Psoas muscle (tissue), 8 donors: Measurements from ENCODE around the gene IVL. TPM values are rescaled to one million over a fixed set of nuclear protein-coding genes. Genes with fewer than 3 reads are reported as not detected.

Experiments
- ATAC-seq, 4 donors: fragments of 200-7000 bp; cut with Tn5 transposase; one replicate each; pipeline ENCODE4 v1.9.1; 2020; ENCODE audit warnings: moderate library complexity in 3 of 4, mild to moderate bottlenecking in 2 of 4
- DNase-seq, 2 donors: peaks; one replicate each; pipeline ENCODE4 v3.0.0-alpha.2; 2020
- H3K27ac ChIP-seq: fragments of 200-600 bp; one replicate; pipeline ENCODE4 v1.8.0; 2022
- H3K27me3 ChIP-seq, 3 donors: fragments of 200-600 bp in 1 of 3; one replicate each; pipeline versions ENCODE4 v1.6.1 to v1.8.0; 2013 to 2022; ENCODE audit warnings: low read length in 2 of 3, mild to moderate bottlenecking in 2 of 3, moderate library complexity in 1 of 3; ENCODE audit not compliant: insufficient read depth in 3 of 3
- H3K36me3 ChIP-seq, 2 donors: fragments of 200-600 bp in 1 of 2; one replicate each; pipeline versions ENCODE4 v1.6.1 to v1.8.0; 2013 to 2022; ENCODE audit warnings: low read depth in 1 of 2, mild to moderate bottlenecking in 1 of 2, moderate library complexity in 1 of 2; ENCODE audit not compliant: insufficient read depth in 1 of 2
- H3K4me1 ChIP-seq: fragments of 200-600 bp; one replicate; pipeline ENCODE4 v1.8.0; 2022
- H3K4me3 ChIP-seq: fragments of 200-600 bp; one replicate; pipeline ENCODE4 v1.8.0; 2022; ENCODE audit warnings: mild to moderate bottlenecking
- H3K9me3 ChIP-seq: fragments of 200-600 bp; one replicate; pipeline ENCODE4 v1.8.0; 2022
- WGBS, 3 donors: extraction: QIAGEN DNeasy Blood & Tissue Kit; methylation state at CpG; one replicate each; pipeline versions ENCODE4 v1.1.6 to v1.1.7; 2013; 5-methylcytosine and 5-hydroxymethylcytosine counted together
- intact Hi-C, 2 donors: fragments of 100-400 bp; cut with DNase I; formaldehyde crosslinking; loops; one replicate each; pipeline versions ENCODE4 v1.11.0 to v1.14.2; 2022
- polyA plus RNA-seq, 3 donors: library from polyadenylated mRNA; stranded (reverse); fragments of 200-250 nt; gene quantifications; one replicate each; pipeline ENCODE4 v1.2.3, GENCODE V29; 2013
- total RNA-seq, 4 donors: library from RNA; stranded (reverse); fragmentation: NEBNext Ultra II Directional in 2 of 4; extraction: Animal tissue kit (Norgen Biotek cat#: 25700) in 2 of 4; gene quantifications; one replicate each; pipeline versions ENCODE4 v1.2.1 to v1.2.4, GENCODE V29; 2021 to 2023
- TF ChIP-seq, protein P1 (sequence below): fragments of 200-600 bp; IDR thresholded peaks from one replicate; pipeline ENCODE4 v1.8.0; 2022; ENCODE audit warnings: antibody characterized with exemption
- donor health status: healthy with polysubstance abuse.
- donor health status: DM: no; HTN: no; CAD: no; lungs with moderate emphysema.
- donor health status: Bipolar disorder and iron deficiency.
- donor health status: healthy.
- donor health status: DM: yes; HTN: yes; CAD: no.
- donor health status: DM: no; HTN: no; CAD: no.
- donor health status: DM: no; HTN: no; CAD: no.
- donor health status: DM: yes; HTN: yes; CAD: no.

IVL gene
- total and polyA plus RNA-seq, 7 donors: 0.04 TPM; not detected in 6

DNA sequence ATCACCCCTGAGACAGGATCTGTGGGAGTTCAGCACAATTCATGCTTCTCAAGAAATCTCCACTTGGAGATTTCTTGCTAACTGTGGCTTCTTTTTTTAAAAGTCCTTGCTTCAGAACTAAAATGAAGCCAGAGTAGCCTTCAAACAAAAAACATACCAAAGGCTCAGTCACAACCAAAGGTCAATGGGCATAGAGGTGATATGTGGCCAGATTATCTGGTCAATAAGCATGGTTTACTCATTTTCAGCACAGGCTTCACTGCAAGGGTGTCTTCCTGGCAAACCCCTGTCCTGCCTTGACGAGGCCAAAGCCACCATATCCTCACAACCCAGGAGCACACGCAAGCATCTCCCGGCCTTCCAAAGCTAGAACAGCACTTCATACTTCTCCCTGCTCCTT lies 50.9 kb downstream of the IVL start:
- Histone ChIP-seq H3K27ac (no peak overlapping the region), H3K27me3 (peaks cover 0 to 1% (median 0%) of the 10 kb centered on the region in 3 donors), H3K9me3 (no peaks in the 10 kb centered on the region), H3K4me1 (no peaks in the 10 kb centered on the region), H3K4me3 (no peak overlapping the region), H3K36me3 (no peaks in the 10 kb centered on the region)
- TF ChIP-seq, protein P1, sequence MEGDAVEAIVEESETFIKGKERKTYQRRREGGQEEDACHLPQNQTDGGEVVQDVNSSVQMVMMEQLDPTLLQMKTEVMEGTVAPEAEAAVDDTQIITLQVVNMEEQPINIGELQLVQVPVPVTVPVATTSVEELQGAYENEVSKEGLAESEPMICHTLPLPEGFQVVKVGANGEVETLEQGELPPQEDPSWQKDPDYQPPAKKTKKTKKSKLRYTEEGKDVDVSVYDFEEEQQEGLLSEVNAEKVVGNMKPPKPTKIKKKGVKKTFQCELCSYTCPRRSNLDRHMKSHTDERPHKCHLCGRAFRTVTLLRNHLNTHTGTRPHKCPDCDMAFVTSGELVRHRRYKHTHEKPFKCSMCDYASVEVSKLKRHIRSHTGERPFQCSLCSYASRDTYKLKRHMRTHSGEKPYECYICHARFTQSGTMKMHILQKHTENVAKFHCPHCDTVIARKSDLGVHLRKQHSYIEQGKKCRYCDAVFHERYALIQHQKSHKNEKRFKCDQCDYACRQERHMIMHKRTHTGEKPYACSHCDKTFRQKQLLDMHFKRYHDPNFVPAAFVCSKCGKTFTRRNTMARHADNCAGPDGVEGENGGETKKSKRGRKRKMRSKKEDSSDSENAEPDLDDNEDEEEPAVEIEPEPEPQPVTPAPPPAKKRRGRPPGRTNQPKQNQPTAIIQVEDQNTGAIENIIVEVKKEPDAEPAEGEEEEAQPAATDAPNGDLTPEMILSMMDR: no peak
- 72 to 81% (median 78%) methylated on average over 3 of the region's 3 CpGs for WGBS, 3 donors
- intact Hi-C loops: no loop called here
- DNase-seq (no peak), ATAC-seq (no peak)

DNA sequence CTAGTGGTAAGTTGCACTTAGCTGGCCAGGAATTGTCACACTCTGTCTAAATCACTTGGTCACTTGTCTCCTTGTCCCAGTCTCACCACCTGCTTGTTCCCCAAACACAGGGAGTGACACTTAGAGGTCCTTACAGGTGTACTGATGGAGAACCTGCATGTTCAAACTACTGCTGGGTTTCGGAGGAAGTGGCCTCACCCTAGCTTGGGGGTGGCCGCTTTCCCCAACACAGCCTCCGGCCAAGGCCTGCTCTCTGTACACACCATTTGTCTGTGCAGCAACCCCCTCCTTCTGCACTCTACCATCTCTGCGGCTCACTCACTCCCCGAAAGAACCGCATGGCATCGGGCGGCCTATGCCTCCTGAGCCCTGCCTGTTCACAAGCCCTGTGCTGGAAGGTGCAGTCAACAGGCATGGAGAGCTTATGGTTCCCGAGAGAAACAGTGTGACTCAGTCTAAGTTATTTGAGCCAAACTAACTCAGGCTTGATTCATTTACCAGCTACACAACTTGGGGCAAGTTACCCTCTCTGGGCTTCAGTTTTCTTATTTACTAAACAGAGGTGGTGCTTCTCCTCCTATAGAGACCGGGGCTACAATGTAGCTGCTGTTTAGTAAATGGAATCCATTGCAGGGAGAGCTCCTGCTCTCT lies 51.6 kb downstream of the IVL start:
- no peak overlapping the region for H3K4me3 ChIP-seq
- no peaks in the 10 kb centered on the region for H3K27me3 ChIP-seq
- no peak for DNase-seq
- ATAC-seq: no peak
- WGBS, 3 donors: 88 to 91% (median 89%) methylated on average over 10 of the region's 10 CpGs
- intact Hi-C loops: no loop called here
- TF ChIP-seq, protein P1: no peak
- no peaks in the 10 kb centered on the region for H3K4me1 ChIP-seq
- H3K9me3 ChIP-seq: no peaks in the 10 kb centered on the region
- no peak overlapping the region for H3K27ac ChIP-seq
- no peaks in the 10 kb centered on the region for H3K36me3 ChIP-seq

DNA sequence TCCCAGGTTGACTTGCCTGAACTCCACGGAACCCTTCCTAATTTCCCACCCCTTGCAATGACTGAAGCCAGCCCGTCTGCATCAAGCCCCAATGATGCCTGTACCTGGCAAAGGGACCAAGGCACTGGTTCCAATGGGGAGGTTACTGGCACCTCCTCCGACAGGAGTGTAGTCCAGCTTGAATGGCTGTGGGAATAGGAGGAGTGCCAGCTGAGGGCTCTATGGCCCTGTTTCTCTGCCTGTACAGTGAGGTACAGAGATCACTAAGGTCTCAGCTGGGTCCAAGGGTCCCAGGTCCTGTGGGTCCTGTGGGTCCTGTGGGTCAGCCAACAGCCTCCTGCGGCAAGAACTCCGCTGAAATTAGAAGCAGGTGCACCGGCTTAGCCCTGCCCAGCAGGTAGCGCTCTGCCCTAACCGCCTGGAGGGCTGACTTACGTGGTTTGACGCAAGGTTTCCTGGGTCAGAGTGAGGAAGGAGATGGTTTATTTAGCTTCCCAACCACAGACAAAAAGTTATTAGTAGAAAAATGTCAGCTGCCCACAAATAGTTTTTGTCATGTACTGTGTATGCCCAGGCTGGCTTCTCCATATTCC lies 52.2 kb downstream of the IVL start:
- DNase-seq (no peak), ATAC-seq (no peak)
- Histone ChIP-seq H3K36me3 (no peaks in the 10 kb centered on the region), H3K27ac (no peak overlapping the region), H3K9me3 (no peaks in the 10 kb centered on the region), H3K4me1 (no peaks in the 10 kb centered on the region), H3K27me3 (no peaks in the 10 kb centered on the region), H3K4me3 (no peak overlapping the region)
- TF ChIP-seq, protein P1: no peak
- WGBS, 3 donors: 60 to 74% (median 73%) methylated on average over 10 of the region's 10 CpGs
- intact Hi-C loops: no loop called here

Other genes starting within 250 kb of the IVL start
- gene LCE2D, start 245.2 kb upstream of the IVL start, total RNA-seq: not detected
- gene LCE2D, start 245.2 kb upstream of the IVL start, polyA plus RNA-seq: not detected
- not detected for gene LCE2C, start 233.3 kb upstream of the IVL start, total RNA-seq
- gene LCE2C, start 233.3 kb upstream of the IVL start, polyA plus RNA-seq: not detected
- not detected for gene LCE2B, start 222.4 kb upstream of the IVL start, total RNA-seq
- not detected for gene LCE2B, start 222.4 kb upstream of the IVL start, polyA plus RNA-seq
- not detected for gene LCE2A, start 210.2 kb upstream of the IVL start, total RNA-seq
- not detected for gene LCE2A, start 210.2 kb upstream of the IVL start, polyA plus RNA-seq
- gene LCE4A, start 200.4 kb upstream of the IVL start, total RNA-seq: not detected
- gene LCE4A, start 200.4 kb upstream of the IVL start, polyA plus RNA-seq: not detected
- under 1 TPM in 1 of 4 donors, not detected in 3; 0.17 TPM for gene KPRP, start 150.5 kb upstream of the IVL start, total RNA-seq
- gene KPRP, start 150.5 kb upstream of the IVL start, polyA plus RNA-seq: not detected
- gene LCE1F, start 133.4 kb upstream of the IVL start, total RNA-seq: not detected
- gene LCE1F, start 133.4 kb upstream of the IVL start, polyA plus RNA-seq: not detected
- gene LCE1E, start 122.3 kb upstream of the IVL start, total RNA-seq: not detected
- gene LCE1E, start 122.3 kb upstream of the IVL start, polyA plus RNA-seq: not detected
- not detected for gene LCE1D, start 111.8 kb upstream of the IVL start, total RNA-seq
- gene LCE1D, start 111.8 kb upstream of the IVL start, polyA plus RNA-seq: not detected
- gene LCE1C, start 101.9 kb upstream of the IVL start, total RNA-seq: not detected
- not detected for gene LCE1C, start 101.9 kb upstream of the IVL start, polyA plus RNA-seq
- not detected for gene LCE1B, start 96.6 kb upstream of the IVL start, total RNA-seq
- not detected for gene LCE1B, start 96.6 kb upstream of the IVL start, polyA plus RNA-seq
- not detected for gene LCE1A, start 81.1 kb upstream of the IVL start, total RNA-seq
- gene LCE1A, start 81.1 kb upstream of the IVL start, polyA plus RNA-seq: not detected
- gene LCE6A, start 65.7 kb upstream of the IVL start, total RNA-seq: not detected
- gene LCE6A, start 65.7 kb upstream of the IVL start, polyA plus RNA-seq: not detected
- not detected for gene LCE7A, start 48.5 kb upstream of the IVL start, total RNA-seq
- not detected for gene LCE7A, start 48.5 kb upstream of the IVL start, polyA plus RNA-seq
- not detected for gene SMCP, start 30.2 kb upstream of the IVL start, total RNA-seq
- not detected for gene SMCP, start 30.2 kb upstream of the IVL start, polyA plus RNA-seq
- gene SPRR5, start 38.7 kb downstream of the IVL start, total RNA-seq: not detected
- gene SPRR5, start 38.7 kb downstream of the IVL start, polyA plus RNA-seq: not detected
- gene SPRR4, start 62.1 kb downstream of the IVL start, total RNA-seq: not detected
- not detected for gene SPRR4, start 62.1 kb downstream of the IVL start, polyA plus RNA-seq
- not detected for gene SPRR1A, start 75.5 kb downstream of the IVL start, total RNA-seq
- not detected for gene SPRR1A, start 75.5 kb downstream of the IVL start, polyA plus RNA-seq
- 1 to 10 TPM in 1 of 4 donors, under 1 TPM in 1, not detected in 2; 0.32 to 1.1 TPM for gene SPRR3, start 93.2 kb downstream of the IVL start, total RNA-seq
- gene SPRR3, start 93.2 kb downstream of the IVL start, polyA plus RNA-seq: 1 to 10 TPM in 1 of 3 donors, under 1 TPM in 1, not detected in 1; 0.82 to 1.2 TPM
- not detected for gene SPRR1B, start 122.7 kb downstream of the IVL start, total RNA-seq
- gene SPRR1B, start 122.7 kb downstream of the IVL start, polyA plus RNA-seq: under 1 TPM in 1 of 3 donors, not detected in 2; 0.23 TPM
- not detected for gene SPRR2D, start 132.6 kb downstream of the IVL start, total RNA-seq
- not detected for gene SPRR2D, start 132.6 kb downstream of the IVL start, polyA plus RNA-seq
- under 1 TPM in 2 of 4 donors, not detected in 2; 0.34 to 0.56 TPM for gene SPRR2A, start 149.0 kb downstream of the IVL start, total RNA-seq
- gene SPRR2A, start 149.0 kb downstream of the IVL start, polyA plus RNA-seq: under 1 TPM in 1 of 3 donors, not detected in 2; 0.22 TPM
- not detected for gene SPRR2B, start 163.1 kb downstream of the IVL start, total RNA-seq
- gene SPRR2B, start 163.1 kb downstream of the IVL start, polyA plus RNA-seq: not detected
- not detected for gene SPRR2E, start 186.0 kb downstream of the IVL start, total RNA-seq
- gene SPRR2E, start 186.0 kb downstream of the IVL start, polyA plus RNA-seq: under 1 TPM in 1 of 3 donors, not detected in 2; 0.14 TPM
- not detected for gene SPRR2F, start 205.0 kb downstream of the IVL start, total RNA-seq
- gene SPRR2F, start 205.0 kb downstream of the IVL start, polyA plus RNA-seq: not detected
- gene SPRR2G, start 242.3 kb downstream of the IVL start, total RNA-seq: not detected
- gene SPRR2G, start 242.3 kb downstream of the IVL start, polyA plus RNA-seq: not detected